ENCODE measurements around the gene OPCML.

The OPCML gene

DNA sequence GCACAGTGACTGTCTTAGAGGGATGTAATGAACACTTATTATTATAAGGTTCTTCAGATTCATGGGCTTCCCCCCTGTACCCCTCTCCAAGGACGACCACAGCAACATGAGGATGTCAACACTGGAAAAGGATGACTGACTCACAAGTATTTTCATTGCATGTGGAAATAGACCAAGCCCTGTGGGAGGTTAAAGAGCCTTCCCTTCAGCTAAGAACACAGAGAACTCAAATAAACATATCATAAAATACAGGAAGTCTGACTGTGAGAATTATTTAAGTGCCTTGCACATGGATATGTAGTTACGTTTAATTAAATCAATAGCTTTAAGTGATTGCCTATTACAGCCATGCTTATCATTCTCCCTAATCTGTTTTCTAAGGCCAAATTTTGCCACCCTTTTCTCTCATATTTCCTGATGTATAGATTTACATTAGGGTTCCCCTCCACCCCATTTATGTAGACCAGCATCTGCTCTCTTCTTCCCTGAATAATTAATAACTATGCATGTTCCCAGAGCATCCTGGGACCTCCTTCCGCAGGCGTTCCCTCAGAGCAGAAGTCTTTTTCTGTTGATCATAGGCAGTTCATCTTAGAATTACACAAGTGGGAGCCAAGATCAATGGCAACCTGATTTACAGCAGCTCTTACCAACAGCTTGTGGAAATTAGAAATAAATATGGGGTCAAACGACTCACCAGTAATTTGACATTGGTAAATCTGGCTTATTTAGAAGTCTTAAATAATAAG is 226.9 kb downstream of the OPCML start:
- no peak overlapping the region for H3K4me3 ChIP-seq (ENCODE audit: low read length)
- DNase-seq (ENCODE audit: low read depth), result no peak
- TF ChIP-seq, protein P1, sequence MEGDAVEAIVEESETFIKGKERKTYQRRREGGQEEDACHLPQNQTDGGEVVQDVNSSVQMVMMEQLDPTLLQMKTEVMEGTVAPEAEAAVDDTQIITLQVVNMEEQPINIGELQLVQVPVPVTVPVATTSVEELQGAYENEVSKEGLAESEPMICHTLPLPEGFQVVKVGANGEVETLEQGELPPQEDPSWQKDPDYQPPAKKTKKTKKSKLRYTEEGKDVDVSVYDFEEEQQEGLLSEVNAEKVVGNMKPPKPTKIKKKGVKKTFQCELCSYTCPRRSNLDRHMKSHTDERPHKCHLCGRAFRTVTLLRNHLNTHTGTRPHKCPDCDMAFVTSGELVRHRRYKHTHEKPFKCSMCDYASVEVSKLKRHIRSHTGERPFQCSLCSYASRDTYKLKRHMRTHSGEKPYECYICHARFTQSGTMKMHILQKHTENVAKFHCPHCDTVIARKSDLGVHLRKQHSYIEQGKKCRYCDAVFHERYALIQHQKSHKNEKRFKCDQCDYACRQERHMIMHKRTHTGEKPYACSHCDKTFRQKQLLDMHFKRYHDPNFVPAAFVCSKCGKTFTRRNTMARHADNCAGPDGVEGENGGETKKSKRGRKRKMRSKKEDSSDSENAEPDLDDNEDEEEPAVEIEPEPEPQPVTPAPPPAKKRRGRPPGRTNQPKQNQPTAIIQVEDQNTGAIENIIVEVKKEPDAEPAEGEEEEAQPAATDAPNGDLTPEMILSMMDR (IDR thresholded peaks at IDR 0.05; ENCODE audit: insufficient read depth, low read depth, low read length, missing control alignments), result no peak

DNA sequence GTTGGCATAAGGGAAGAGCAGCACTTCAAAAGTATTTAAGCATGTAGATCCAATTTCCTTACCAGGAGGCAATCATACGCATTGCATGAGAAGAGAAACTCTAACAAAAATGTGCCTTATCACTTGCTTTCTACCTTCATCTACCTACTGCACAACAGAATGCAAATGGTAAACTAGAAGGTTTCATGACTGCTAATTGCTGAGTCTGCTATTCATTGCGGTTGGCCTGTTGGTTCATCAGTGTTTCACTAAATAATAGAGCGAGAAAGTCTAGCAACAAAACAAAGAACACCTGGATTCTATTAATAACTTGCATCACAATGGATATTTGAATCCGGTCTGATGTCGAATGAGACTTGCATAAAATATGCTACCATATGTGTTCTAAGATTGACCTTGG is 229.0 kb downstream of the OPCML start:
- TF ChIP-seq, protein P1 (IDR thresholded peaks at IDR 0.05; ENCODE audit: insufficient read depth, low read depth, low read length, missing control alignments), result no peak
- no peak for DNase-seq (ENCODE audit: low read depth)
- no peak overlapping the region for H3K4me3 ChIP-seq (ENCODE audit: low read length)

DNA sequence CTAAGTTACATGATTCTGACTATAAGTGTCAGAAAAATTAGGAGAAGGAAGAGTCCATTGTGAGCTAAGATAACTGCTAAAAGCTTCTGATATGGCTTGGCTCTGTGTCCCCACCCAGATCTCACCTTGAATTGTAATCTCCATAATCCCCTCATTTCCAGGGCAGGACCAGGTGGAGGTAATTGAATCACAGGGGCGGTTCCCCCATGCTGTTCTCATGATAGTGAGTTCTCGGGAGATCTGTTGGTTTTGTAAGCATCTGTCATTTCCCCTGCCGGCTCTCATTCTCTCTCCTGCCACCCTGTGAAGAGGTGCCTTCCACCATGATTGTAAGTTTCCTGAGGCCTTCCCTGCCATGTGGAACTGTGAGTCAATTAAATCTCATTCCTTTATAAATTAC is 230.2 kb downstream of the OPCML start:
- no peak for DNase-seq (ENCODE audit: low read depth)
- H3K4me3 ChIP-seq (ENCODE audit: low read length), result no peak overlapping the region
- TF ChIP-seq, protein P1 (IDR thresholded peaks at IDR 0.05; ENCODE audit: insufficient read depth, low read depth, low read length, missing control alignments), result no peak

DNA sequence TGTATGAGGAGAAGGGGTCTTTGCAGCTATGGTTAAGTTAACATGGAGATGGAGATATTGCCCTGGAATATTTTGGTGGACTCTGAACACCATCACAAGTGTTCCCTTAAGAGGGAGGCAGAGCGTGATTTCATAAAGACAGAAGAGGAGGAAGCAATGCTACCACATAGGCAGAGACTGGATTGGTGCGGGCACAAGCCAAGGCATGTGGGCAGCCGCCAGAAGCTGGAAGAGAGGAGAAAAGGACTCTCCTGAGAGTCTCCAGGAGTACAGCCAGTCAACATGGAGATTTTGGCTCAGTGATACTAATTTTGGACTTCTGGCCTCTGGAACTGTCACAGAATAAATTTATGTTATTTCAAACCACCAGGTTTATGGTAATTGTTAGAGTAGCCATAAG is 231.6 kb downstream of the OPCML start:
- DNase-seq (ENCODE audit: low read depth), result no peak
- H3K4me3 ChIP-seq (ENCODE audit: low read length), result no peak overlapping the region
- TF ChIP-seq, protein P1 (IDR thresholded peaks at IDR 0.05; ENCODE audit: insufficient read depth, low read depth, low read length, missing control alignments), result no peak

DNA sequence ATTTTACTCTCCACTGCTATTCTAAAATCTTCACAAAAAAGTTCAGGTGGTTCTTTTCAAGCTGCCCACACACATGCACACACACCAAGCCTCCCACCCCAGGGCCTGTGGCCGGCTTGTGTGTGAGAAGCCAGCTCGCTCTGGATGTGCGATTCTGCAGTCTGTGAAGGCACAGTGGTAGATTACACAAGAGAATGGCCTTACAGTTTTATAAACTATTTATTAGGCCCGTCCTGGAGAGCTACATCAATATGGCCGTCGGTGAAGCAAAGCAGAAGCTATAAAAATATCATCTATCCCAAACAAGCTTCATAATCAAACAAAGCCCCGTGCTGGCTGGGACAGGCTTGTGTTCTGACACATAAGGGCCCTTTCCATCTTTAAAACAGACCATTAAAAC is 240.5 kb downstream of the OPCML start:
- H3K4me3 ChIP-seq (ENCODE audit: low read length), result no peak overlapping the region
- TF ChIP-seq, protein P1 (IDR thresholded peaks at IDR 0.05; ENCODE audit: insufficient read depth, low read depth, low read length, missing control alignments), result no peak

DNA sequence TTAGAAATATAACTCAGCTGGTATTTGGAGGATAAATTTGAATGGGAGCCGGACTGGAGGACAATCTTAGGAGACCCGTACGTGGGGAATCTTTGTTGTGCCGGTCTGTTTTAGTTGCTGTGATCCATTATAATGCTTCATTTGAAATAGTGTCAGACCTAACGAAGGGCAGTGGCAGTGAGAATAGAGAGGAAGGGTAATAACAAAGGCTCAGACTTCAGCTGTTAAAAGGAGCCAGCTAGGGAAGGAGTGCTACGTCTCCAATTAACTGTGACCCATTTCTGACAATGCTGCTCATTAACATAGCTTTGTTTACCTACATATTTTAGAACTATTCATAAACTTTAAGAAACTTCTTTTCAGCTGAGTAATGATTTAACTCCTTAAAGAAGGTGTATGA is 246.9 kb downstream of the OPCML start:
- TF ChIP-seq, protein P1 (IDR thresholded peaks at IDR 0.05; ENCODE audit: insufficient read depth, low read depth, low read length, missing control alignments), result no peak
- DNase-seq (ENCODE audit: low read depth), result no peak
- no peak overlapping the region for H3K4me3 ChIP-seq (ENCODE audit: low read length)

More for the DNA sequence above, 240.5 kb downstream of the OPCML start:
- no peak for DNase-seq (ENCODE audit: low read depth)

DNA sequence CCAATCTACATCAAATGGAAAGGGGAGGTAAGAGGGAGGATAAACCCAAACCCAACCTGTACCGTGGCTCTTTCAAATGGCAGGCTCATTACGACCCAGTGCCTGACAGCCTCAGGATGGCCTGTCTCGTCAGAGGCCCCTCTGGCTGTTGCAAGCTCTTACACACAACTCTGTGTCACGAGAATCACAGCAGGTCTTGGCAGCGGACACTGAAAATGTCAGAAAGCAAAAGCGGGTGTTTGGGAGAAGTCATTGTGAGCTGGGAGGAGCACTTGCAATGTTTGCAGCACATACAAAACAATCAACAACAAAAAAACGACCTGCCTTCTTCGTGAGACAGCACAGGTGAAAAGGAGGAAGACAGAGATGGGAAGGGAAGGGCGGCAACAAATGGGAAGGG is 248.1 kb downstream of the OPCML start:
- DNase-seq (ENCODE audit: low read depth), result no peak
- TF ChIP-seq, protein P1 (IDR thresholded peaks at IDR 0.05; ENCODE audit: insufficient read depth, low read depth, low read length, missing control alignments), result no peak
- no peak overlapping the region for H3K4me3 ChIP-seq (ENCODE audit: low read length)

All from epithelial cell of esophagus (primary cell).